Measurements from ENCODE around the gene CUX1.

CUX1 gene

DNA sequence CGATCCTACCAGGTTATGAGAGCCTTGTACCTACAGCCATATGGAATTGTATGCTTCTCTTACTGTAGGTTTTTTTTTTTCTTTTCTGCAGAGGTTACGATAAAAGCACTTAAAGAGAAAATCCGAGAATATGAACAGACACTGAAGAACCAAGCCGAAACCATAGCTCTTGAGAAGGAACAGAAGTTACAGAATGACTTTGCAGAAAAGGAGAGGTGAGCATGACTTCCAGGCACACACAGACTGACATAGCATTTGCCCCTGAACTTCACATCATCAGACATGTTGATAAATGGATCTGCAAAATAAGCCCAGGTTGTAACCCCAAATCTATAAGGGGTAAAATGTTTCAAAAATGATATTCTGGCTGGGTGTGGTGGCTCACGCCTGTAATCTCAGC, 286.8 kb downstream of the CUX1 start:
- Histone ChIP-seq H3K9me3 (ENCODE audit: control insufficient read depth, insufficient read depth, low read length) (no peaks in the 10 kb centered on the region), H3K27ac (ENCODE audit: low read depth, low read length) (no peak overlapping the region), H4K20me1 (ENCODE audit: control insufficient read depth, insufficient read depth, low read depth, low read length) (no peaks in the 10 kb centered on the region), H3K36me3 (ENCODE audit: control insufficient read depth, low read length) (peaks cover 83% of the 10 kb centered on the region), H3K27me3 (ENCODE audit: control insufficient read depth, low read length) (no peaks in the 10 kb centered on the region), H3K79me2 (ENCODE audit: control insufficient read depth, low read length) (no peaks in the 10 kb centered on the region; the same call in 1 of the 2 replicates), H3F3A (ENCODE audit: control insufficient read depth, insufficient read depth) (no peaks in the 10 kb centered on the region; the same call in none of the 2 replicates), H3K4me1 (ENCODE audit: control insufficient read depth, low read length) (no peaks in the 10 kb centered on the region), H3K4me2 (ENCODE audit: low read length) (no peak overlapping the region), H3K4me3 (ENCODE audit: low read length) (no peak overlapping the region), H3K9me2 (replicated peaks; ENCODE audit: control insufficient read depth, low read length) (no peaks in the 10 kb centered on the region)
- TF ChIP-seq, protein P1, sequence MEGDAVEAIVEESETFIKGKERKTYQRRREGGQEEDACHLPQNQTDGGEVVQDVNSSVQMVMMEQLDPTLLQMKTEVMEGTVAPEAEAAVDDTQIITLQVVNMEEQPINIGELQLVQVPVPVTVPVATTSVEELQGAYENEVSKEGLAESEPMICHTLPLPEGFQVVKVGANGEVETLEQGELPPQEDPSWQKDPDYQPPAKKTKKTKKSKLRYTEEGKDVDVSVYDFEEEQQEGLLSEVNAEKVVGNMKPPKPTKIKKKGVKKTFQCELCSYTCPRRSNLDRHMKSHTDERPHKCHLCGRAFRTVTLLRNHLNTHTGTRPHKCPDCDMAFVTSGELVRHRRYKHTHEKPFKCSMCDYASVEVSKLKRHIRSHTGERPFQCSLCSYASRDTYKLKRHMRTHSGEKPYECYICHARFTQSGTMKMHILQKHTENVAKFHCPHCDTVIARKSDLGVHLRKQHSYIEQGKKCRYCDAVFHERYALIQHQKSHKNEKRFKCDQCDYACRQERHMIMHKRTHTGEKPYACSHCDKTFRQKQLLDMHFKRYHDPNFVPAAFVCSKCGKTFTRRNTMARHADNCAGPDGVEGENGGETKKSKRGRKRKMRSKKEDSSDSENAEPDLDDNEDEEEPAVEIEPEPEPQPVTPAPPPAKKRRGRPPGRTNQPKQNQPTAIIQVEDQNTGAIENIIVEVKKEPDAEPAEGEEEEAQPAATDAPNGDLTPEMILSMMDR (IDR thresholded peaks at IDR 0.05; ENCODE audit: low read depth, low read length, poor library complexity, severe bottlenecking): no peak
- no peak for TF ChIP-seq EZH2phosphoT487 (IDR thresholded peaks at IDR 0.05; ENCODE audit: borderline replicate concordance, low read length)

DNA sequence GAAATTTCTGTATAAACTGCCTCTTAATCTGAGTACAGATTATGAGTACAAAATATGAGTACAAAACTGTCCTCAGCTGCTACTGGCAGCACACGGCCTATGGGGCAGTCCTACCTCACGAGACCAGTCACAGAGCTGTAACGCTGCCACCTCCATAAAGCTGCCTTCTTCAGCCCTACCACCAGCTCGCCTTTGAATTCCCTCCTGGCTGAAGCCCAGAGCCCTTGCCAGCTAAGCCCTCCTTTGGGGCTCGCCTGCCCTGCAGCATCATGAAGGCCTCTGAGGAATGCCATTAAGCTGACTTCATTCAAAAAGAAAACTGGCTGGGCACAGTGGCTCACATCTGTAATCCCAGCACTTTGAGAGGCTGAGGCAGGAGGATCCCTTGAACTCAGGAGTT, 289.2 kb downstream of the CUX1 start:
- H3K4me1 ChIP-seq (ENCODE audit: control insufficient read depth, low read length): no peaks in the 10 kb centered on the region

DNA sequence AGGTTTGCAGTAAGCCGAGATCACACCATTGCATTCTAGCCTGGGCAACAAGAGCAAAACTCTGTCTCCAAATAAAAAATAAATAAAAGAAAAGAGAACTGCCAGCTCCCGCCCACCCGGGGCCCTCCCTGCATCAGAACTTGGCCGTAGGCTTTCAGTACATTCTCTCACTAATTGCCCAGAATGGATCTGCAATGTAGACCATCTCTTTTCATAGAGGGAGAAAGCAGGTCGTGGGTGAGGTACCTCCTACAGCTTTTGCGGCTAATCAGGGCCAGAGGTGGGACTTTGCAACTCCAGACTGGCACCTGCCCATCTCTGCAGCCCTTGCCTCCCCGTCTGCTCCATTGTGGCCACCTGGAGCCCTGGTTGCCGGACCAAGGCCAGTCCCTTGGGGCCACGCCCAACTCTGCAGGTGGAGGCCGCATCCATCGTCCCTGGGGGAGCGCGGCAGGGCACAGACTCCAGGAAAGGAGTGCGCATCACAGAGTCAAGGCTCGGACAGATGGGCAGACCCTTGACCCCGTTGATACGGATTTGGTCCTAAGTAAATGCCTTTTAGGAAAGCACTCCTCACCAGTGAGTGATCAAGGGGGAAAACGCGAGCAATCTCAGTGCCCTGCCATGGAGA, 290.2 kb downstream of the CUX1 start:
- TF ChIP-seq, protein P1 (IDR thresholded peaks at IDR 0.05; ENCODE audit: low read depth, low read length, poor library complexity, severe bottlenecking): no peak
- TF ChIP-seq EZH2phosphoT487 (IDR thresholded peaks at IDR 0.05; ENCODE audit: borderline replicate concordance, low read length): no peak
- Histone ChIP-seq H3K79me2 (ENCODE audit: control insufficient read depth, low read length) (no peaks in the 10 kb centered on the region; the same call in 1 of the 2 replicates), H3K9me2 (replicated peaks; ENCODE audit: control insufficient read depth, low read length) (no peaks in the 10 kb centered on the region), H3F3A (ENCODE audit: control insufficient read depth, insufficient read depth) (peaks cover 7% of the 10 kb centered on the region), H4K20me1 (ENCODE audit: control insufficient read depth, insufficient read depth, low read depth, low read length) (no peaks in the 10 kb centered on the region), H3K9me3 (ENCODE audit: control insufficient read depth, insufficient read depth, low read length) (no peaks in the 10 kb centered on the region), H3K36me3 (ENCODE audit: control insufficient read depth, low read length) (peaks cover 80% of the 10 kb centered on the region), H3K4me1 (ENCODE audit: control insufficient read depth, low read length) (no peaks in the 10 kb centered on the region), H3K4me3 (ENCODE audit: low read length) (no peak overlapping the region), H3K27me3 (ENCODE audit: control insufficient read depth, low read length) (no peaks in the 10 kb centered on the region), H3K4me2 (ENCODE audit: low read length) (no peak overlapping the region), H3K27ac (ENCODE audit: low read depth, low read length) (no peak overlapping the region)

More for the DNA sequence above, 289.2 kb downstream of the CUX1 start:
- no peaks in the 10 kb centered on the region for H3K9me2 ChIP-seq (replicated peaks; ENCODE audit: control insufficient read depth, low read length)
- H3K36me3 ChIP-seq (ENCODE audit: control insufficient read depth, low read length): peaks cover 84% of the 10 kb centered on the region
- no peaks in the 10 kb centered on the region for H3K9me3 ChIP-seq (ENCODE audit: control insufficient read depth, insufficient read depth, low read length)
- TF ChIP-seq, protein P1 (IDR thresholded peaks at IDR 0.05; ENCODE audit: low read depth, low read length, poor library complexity, severe bottlenecking): no peak
- no peak overlapping the region for H3K4me2 ChIP-seq (ENCODE audit: low read length)
- no peak overlapping the region for H3K27ac ChIP-seq (ENCODE audit: low read depth, low read length)
- no peaks in the 10 kb centered on the region for H4K20me1 ChIP-seq (ENCODE audit: control insufficient read depth, insufficient read depth, low read depth, low read length)
- no peaks in the 10 kb centered on the region; the same call in 1 of the 2 replicates for H3K79me2 ChIP-seq (ENCODE audit: control insufficient read depth, low read length)
- no peaks in the 10 kb centered on the region for H3K27me3 ChIP-seq (ENCODE audit: control insufficient read depth, low read length)
- no peak overlapping the region for H3K4me3 ChIP-seq (ENCODE audit: low read length)
- H3F3A ChIP-seq (ENCODE audit: control insufficient read depth, insufficient read depth): peaks cover 7% of the 10 kb centered on the region
